SK-N-SH treated with all-trans-retinoic acid at 6 μM for 48 hours (cell line): ENCODE data around the gene DET1.

Source experiments
- ATAC-seq: fragments of 200-7000 bp; cut with Tn5 transposase; 3 replicates; pipeline ENCODE4 v1.9.1; 2020; ENCODE audit warnings: mild to moderate bottlenecking, moderate library complexity
- ARNTL ChIP-seq: fragments of 450-650 bp; formaldehyde crosslinking; IDR thresholded peaks from 2 replicates; pipeline ENCODE4 v1.5.0; 2020; ENCODE audit warnings: low read depth, mild to moderate bottlenecking, moderate library complexity, borderline replicate concordance
- BACH2 ChIP-seq: fragments of 250-450 bp; sonication (Bioruptor Pico); IDR thresholded peaks from 2 replicates; pipeline ENCODE4 v1.9.0; 2021; ENCODE audit warnings: mild to moderate bottlenecking, borderline replicate concordance
- CREB5 ChIP-seq: fragments of 250-450 bp; sonication (Bioruptor Pico); IDR thresholded peaks from 2 replicates; pipeline ENCODE4 v1.5.1; 2020; ENCODE audit warnings: low read depth, mild to moderate bottlenecking, moderate library complexity
- CSDC2 ChIP-seq: fragments of 250-450 bp; sonication (Bioruptor Pico); IDR thresholded peaks from 2 replicates; pipeline ENCODE4 v1.5.0; 2020; ENCODE audit warnings: mild to moderate bottlenecking, moderate library complexity
- CSRNP3 ChIP-seq: fragments of 250-450 bp; sonication (Bioruptor Pico); IDR thresholded peaks from 2 replicates; pipeline ENCODE4 v1.5.1; 2021; ENCODE audit warnings: mild to moderate bottlenecking, moderate library complexity
- ESRRG ChIP-seq: fragments of 250-450 bp; sonication (Bioruptor Pico); IDR thresholded peaks from 2 replicates; pipeline ENCODE4 v1.6.1; 2021; ENCODE audit warnings: mild to moderate bottlenecking
- GLIS3 ChIP-seq: fragments of 250-450 bp; sonication (Bioruptor Pico); IDR thresholded peaks from 2 replicates; pipeline ENCODE4 v1.5.0; 2020; ENCODE audit warnings: mild to moderate bottlenecking, moderate library complexity
- ISL1 ChIP-seq: fragments of 250-450 bp; sonication (Bioruptor Pico); IDR thresholded peaks from 2 replicates; pipeline ENCODE4 v2.1.2; 2022; ENCODE audit warnings: mild to moderate bottlenecking, moderate library complexity
- PATZ1 ChIP-seq: fragments of 250-450 bp; sonication (Bioruptor Pico); IDR thresholded peaks from 2 replicates; pipeline ENCODE4 v1.8.0; 2020; ENCODE audit warnings: mild to moderate bottlenecking, moderate library complexity, borderline replicate concordance
- POU6F1 ChIP-seq: fragments of 250-450 bp; sonication (Bioruptor Pico); IDR thresholded peaks from 2 replicates; pipeline ENCODE4 v1.8.0; 2021; ENCODE audit warnings: low read depth, mild to moderate bottlenecking, moderate library complexity, borderline replicate concordance
- PPARA ChIP-seq: fragments of 250-450 bp; sonication (Bioruptor Pico); IDR thresholded peaks from 2 replicates; pipeline ENCODE4 v1.5.0; 2020; ENCODE audit warnings: mild to moderate bottlenecking, borderline replicate concordance
- RARB ChIP-seq: fragments of 250-450 bp; sonication (Bioruptor Pico); IDR thresholded peaks from 2 replicates; pipeline ENCODE4 v1.8.0; 2021; ENCODE audit warnings: mild to moderate bottlenecking, moderate library complexity
- SNAI2 ChIP-seq: fragments of 250-450 bp; sonication (Bioruptor Pico); IDR thresholded peaks from 2 replicates; pipeline ENCODE4 v1.5.0; 2020; ENCODE audit warnings: mild to moderate bottlenecking, moderate library complexity
- TCF4 ChIP-seq: fragments of 250-450 bp; sonication (Bioruptor Pico); IDR thresholded peaks from 2 replicates; pipeline ENCODE4 v1.8.0; 2021; ENCODE audit warnings: mild to moderate bottlenecking, moderate library complexity, borderline replicate concordance
- TOX ChIP-seq: fragments of 250-450 bp; sonication (Bioruptor Pico); IDR thresholded peaks from 2 replicates; pipeline ENCODE4 v1.8.0; 2021; ENCODE audit warnings: mild to moderate bottlenecking, moderate library complexity, borderline replicate concordance
- ZC3H10 ChIP-seq: fragments of 250-450 bp; sonication (Bioruptor Pico); IDR thresholded peaks from 2 replicates; pipeline ENCODE4 v1.5.1; 2021; ENCODE audit warnings: mild to moderate bottlenecking, moderate library complexity
- ZFP3 ChIP-seq: fragments of 250-450 bp; sonication (Bioruptor Pico); IDR thresholded peaks from 2 replicates; pipeline ENCODE4 v1.5.0; 2020; ENCODE audit warnings: mild to moderate bottlenecking, moderate library complexity
- ZFP30 ChIP-seq: fragments of 450-650 bp; formaldehyde crosslinking; IDR thresholded peaks from 2 replicates; pipeline ENCODE4 v1.5.0; 2022; ENCODE audit warnings: mild to moderate bottlenecking, moderate library complexity
- ZNF565 ChIP-seq: fragments of 450-650 bp; formaldehyde crosslinking; conservative IDR thresholded peaks from 2 replicates; pipeline ENCODE4 v1.5.0; 2020; ENCODE audit warnings: low read depth, mild to moderate bottlenecking, moderate library complexity
- ZNF70 ChIP-seq: fragments of 450-650 bp; formaldehyde crosslinking; IDR thresholded peaks from 2 replicates; pipeline ENCODE4 v1.5.0; 2020; ENCODE audit warnings: mild to moderate bottlenecking, moderate library complexity
- ZNF8 ChIP-seq: fragments of 450-650 bp; formaldehyde crosslinking; IDR thresholded peaks from 2 replicates; pipeline ENCODE4 v1.5.0; 2020; ENCODE audit warnings: mild to moderate bottlenecking, moderate library complexity

Gene DET1

GRCh38 chr15:88472225-88472624, 74.3 kb downstream of the DET1 start:
- TF ChIP-seq RARB (no peak), ZNF565 (CRISPR knock-in tag) (no peak), CSRNP3 (no peak), TCF4 (CRISPR knock-in tag) (no peak), ZFP30 (CRISPR knock-in tag) (no peak), ESRRG (CRISPR knock-in tag) (no peak), POU6F1 (CRISPR knock-in tag) (no peak), ZNF8 (no peak), TOX (CRISPR knock-in tag) (no peak)
- TF ChIP-seq, all 23 proteins: peak for 0
- ATAC-seq, result no peak

GRCh38 chr15:88470625-88471372, 75.7 kb downstream of the DET1 start:
- ATAC-seq, result no peak
- no peak for TF ChIP-seq TOX (CRISPR knock-in tag)
- no peak for TF ChIP-seq CREB5
- TF ChIP-seq CSRNP3, result no peak
- no peak for TF ChIP-seq ISL1 (CRISPR knock-in tag)
- TF ChIP-seq GLIS3 (CRISPR knock-in tag), result no peak
- TF ChIP-seq PATZ1 (CRISPR knock-in tag), result no peak
- no peak for TF ChIP-seq ZNF8
- no peak for TF ChIP-seq ZFP3 (CRISPR knock-in tag)
- no peak for TF ChIP-seq PPARA (CRISPR knock-in tag)
- no peak for TF ChIP-seq RARB
- TF ChIP-seq ZNF565 (CRISPR knock-in tag), result no peak
- no peak for TF ChIP-seq TCF4 (CRISPR knock-in tag)
- TF ChIP-seq ZC3H10, result no peak
- no peak for TF ChIP-seq ZFP30 (CRISPR knock-in tag)
- no peak for TF ChIP-seq CSDC2 (CRISPR knock-in tag)
- no peak for TF ChIP-seq SNAI2 (CRISPR knock-in tag)
- TF ChIP-seq ZNF70 (CRISPR knock-in tag), result no peak
- no peak for TF ChIP-seq BACH2 (CRISPR knock-in tag)
- no peak for TF ChIP-seq ARNTL (CRISPR knock-in tag)
- no peak for TF ChIP-seq POU6F1 (CRISPR knock-in tag)
- TF ChIP-seq, all 23 proteins: peak for 0
